KOPT-K1 (cell line): ENCODE results near the gene COG5.
"Not testable (repeated sequence)": the region's sequence is repeated elsewhere in the genome, so short reads cannot be mapped to it uniquely, and the experiment has no call there.

Source experiments
- H3K27ac ChIP-seq: fragments of 200-600 bp; sonication (generic); 2 replicates; pipeline ENCODE4 v1.5.1; 2016; ENCODE audit warnings: antibody characterized with exemption, mild to moderate bottlenecking, low read depth, low read length; ENCODE audit not compliant: poor library complexity, severe bottlenecking
- H3K36me3 ChIP-seq: fragments of 200-600 bp; sonication (generic); 2 replicates; pipeline ENCODE4 v1.5.1; 2017; ENCODE audit warnings: antibody characterized with exemption, mild to moderate bottlenecking, low read length, moderate library complexity; ENCODE audit not compliant: insufficient read depth
- H3K9me3 ChIP-seq: fragments of 200-600 bp; sonication (generic); 2 replicates; pipeline ENCODE4 v1.5.1; 2017; ENCODE audit warnings: antibody characterized with exemption, low read length, mild to moderate bottlenecking; ENCODE audit not compliant: insufficient read depth, poor library complexity, severe bottlenecking

The COG5 gene

GRCh38 chr7:107555893-107556292 is 7.8 kb downstream of the COG5 start:
- no peaks in the 10 kb centered on the region for H3K9me3 ChIP-seq
- H3K27ac ChIP-seq: no peak overlapping the region
- H3K36me3 ChIP-seq: peaks cover 66% of the 10 kb centered on the region

GRCh38 chr7:107551936-107552335 is 11.8 kb downstream of the COG5 start:
- H3K36me3 ChIP-seq: peaks cover 66% of the 10 kb centered on the region
- no peaks in the 10 kb centered on the region for H3K9me3 ChIP-seq

GRCh38 chr7:107544848-107545591 is 18.7 kb downstream of the COG5 start:
- H3K36me3 ChIP-seq: peaks cover 64% of the 10 kb centered on the region

More at GRCh38 chr7:107551936-107552335, 11.8 kb downstream of the COG5 start:
- H3K27ac ChIP-seq: no peak overlapping the region

GRCh38 chr7:107543338-107543993 is 20.3 kb downstream of the COG5 start:
- Histone ChIP-seq H3K27ac (no peak overlapping the region), H3K36me3 (peaks cover 71% of the 10 kb centered on the region), H3K9me3 (peaks cover 18% of the 10 kb centered on the region)

More at GRCh38 chr7:107544848-107545591, 18.7 kb downstream of the COG5 start:
- peaks cover 18% of the 10 kb centered on the region for H3K9me3 ChIP-seq
- no peak overlapping the region for H3K27ac ChIP-seq

- no peak overlapping the region for H3K27ac ChIP-seq
- H3K36me3 ChIP-seq: peaks cover 44% of the 10 kb centered on the region
- peaks cover 14% of the 10 kb centered on the region for H3K9me3 ChIP-seq
These were observed 25.7 kb downstream of the COG5 start for GRCh38 chr7:107538001-107538400.

- Histone ChIP-seq H3K36me3 (peaks cover 40% of the 10 kb centered on the region), H3K9me3 (peaks cover 14% of the 10 kb centered on the region)
- not testable (repeated sequence) for H3K27ac ChIP-seq
These were observed 26.5 kb downstream of the COG5 start for GRCh38 chr7:107537228-107537627.

GRCh38 chr7:107534139-107534538 is 29.6 kb downstream of the COG5 start:
- Histone ChIP-seq H3K27ac (no peak overlapping the region), H3K9me3 (peaks cover 14% of the 10 kb centered on the region), H3K36me3 (peaks cover 26% of the 10 kb centered on the region)

- H3K36me3 ChIP-seq: peaks cover 13% of the 10 kb centered on the region
- H3K9me3 ChIP-seq: peaks cover 5% of the 10 kb centered on the region
- H3K27ac ChIP-seq: no peak overlapping the region
These were observed 33.0 kb downstream of the COG5 start for GRCh38 chr7:107530751-107531150.

- H3K9me3 ChIP-seq: no peaks in the 10 kb centered on the region
- peaks cover 31% of the 10 kb centered on the region for H3K36me3 ChIP-seq
- no peak overlapping the region for H3K27ac ChIP-seq
These were observed 35.3 kb downstream of the COG5 start for GRCh38 chr7:107528461-107528860.

GRCh38 chr7:107527196-107527595 is 36.5 kb downstream of the COG5 start:
- Histone ChIP-seq H3K9me3 (no peaks in the 10 kb centered on the region), H3K27ac (no peak overlapping the region)

GRCh38 chr7:107526672-107527071 is 37.0 kb downstream of the COG5 start:
- peaks cover 5% of the 10 kb centered on the region for H3K9me3 ChIP-seq
- peaks cover 28% of the 10 kb centered on the region for H3K36me3 ChIP-seq
- H3K27ac ChIP-seq: no peak overlapping the region

More at GRCh38 chr7:107527196-107527595, 36.5 kb downstream of the COG5 start:
- peaks cover 24% of the 10 kb centered on the region for H3K36me3 ChIP-seq

GRCh38 chr7:107506674-107507339 is 56.9 kb downstream of the COG5 start:
- H3K27ac ChIP-seq: no peak overlapping the region
- H3K36me3 ChIP-seq: no peaks in the 10 kb centered on the region
- peaks cover 15% of the 10 kb centered on the region for H3K9me3 ChIP-seq

- H3K27ac ChIP-seq: no peak overlapping the region
- H3K9me3 ChIP-seq: peaks cover 15% of the 10 kb centered on the region
- no peaks in the 10 kb centered on the region for H3K36me3 ChIP-seq
These were observed 57.6 kb downstream of the COG5 start for GRCh38 chr7:107505997-107506673.

- peaks cover 12% of the 10 kb centered on the region for H3K9me3 ChIP-seq
- H3K36me3 ChIP-seq: no peaks in the 10 kb centered on the region
- no peak overlapping the region for H3K27ac ChIP-seq
These were observed 58.4 kb downstream of the COG5 start for GRCh38 chr7:107505362-107505761.

- Histone ChIP-seq H3K36me3 (no peaks in the 10 kb centered on the region), H3K27ac (no peak overlapping the region), H3K9me3 (peaks cover 5% of the 10 kb centered on the region)
These were observed 60.0 kb downstream of the COG5 start for GRCh38 chr7:107503687-107504086.
